ENCODE measurements around the gene GINS1. TPM values are rescaled to one million over a fixed set of nuclear protein-coding genes. Genes with fewer than 3 reads are reported as not detected.

The GINS1 gene
- total RNA-seq, 1 experiment from 2014 or later = 40.0 TPM

- DNase-seq (ENCODE audit: low spot score) = no peak
- in situ Hi-C loops (cut with HindIII; ENCODE audit: low sequenced_read_pairs) = no loop called here
Observed at GRCh38 chr20:25439328-25439727, 31.9 kb downstream of the GINS1 start.

GRCh38 chr20:25444556-25444955 is 37.1 kb downstream of the GINS1 start:
- in situ Hi-C loops (cut with HindIII; ENCODE audit: low sequenced_read_pairs) = no loop called here

GRCh38 chr20:25447671-25448070 is 40.2 kb downstream of the GINS1 start:
- in situ Hi-C loops (cut with HindIII; ENCODE audit: low sequenced_read_pairs) = no loop called here

More at GRCh38 chr20:25444556-25444955, 37.1 kb downstream of the GINS1 start:
- no peak for DNase-seq (ENCODE audit: low spot score)

GRCh38 chr20:25452333-25452732 is 44.9 kb downstream of the GINS1 start:
- peak; percentile 14 for DNase-seq (ENCODE audit: low spot score)
- in situ Hi-C loops (cut with HindIII; ENCODE audit: low sequenced_read_pairs) = no loop called here

More at GRCh38 chr20:25447671-25448070, 40.2 kb downstream of the GINS1 start:
- no peak for DNase-seq (ENCODE audit: low spot score)

- peak; percentile 54 for DNase-seq (ENCODE audit: low spot score)
- in situ Hi-C loops (cut with HindIII; ENCODE audit: low sequenced_read_pairs) = no loop called here
Observed at GRCh38 chr20:25453035-25453810, 45.8 kb downstream of the GINS1 start.

GRCh38 chr20:25454153-25454900 is 46.9 kb downstream of the GINS1 start:
- DNase-seq (ENCODE audit: low spot score) = no peak
- in situ Hi-C loops (cut with HindIII; ENCODE audit: low sequenced_read_pairs) = no loop called here

- in situ Hi-C loops (cut with HindIII; ENCODE audit: low sequenced_read_pairs) = no loop called here
- no peak for DNase-seq (ENCODE audit: low spot score)
Observed at GRCh38 chr20:25457886-25458680, 50.6 kb downstream of the GINS1 start.

GRCh38 chr20:25459111-25459830 is 51.8 kb downstream of the GINS1 start:
- in situ Hi-C loops (cut with HindIII; ENCODE audit: low sequenced_read_pairs) = no loop called here
- no peak for DNase-seq (ENCODE audit: low spot score)

GRCh38 chr20:25459916-25460535 is 52.6 kb downstream of the GINS1 start:
- no peak for DNase-seq (ENCODE audit: low spot score)
- in situ Hi-C loops (cut with HindIII; ENCODE audit: low sequenced_read_pairs) = no loop called here

GRCh38 chr20:25460566-25461280 is 53.2 kb downstream of the GINS1 start:
- in situ Hi-C loops (cut with HindIII; ENCODE audit: low sequenced_read_pairs) = no loop called here
- no peak for DNase-seq (ENCODE audit: low spot score)

- no peak for DNase-seq (ENCODE audit: low spot score)
- in situ Hi-C loops (cut with HindIII; ENCODE audit: low sequenced_read_pairs) = no loop called here
Observed at GRCh38 chr20:25461281-25461650, 53.8 kb downstream of the GINS1 start.

- in situ Hi-C loops (cut with HindIII; ENCODE audit: low sequenced_read_pairs) = no loop called here
- no peak for DNase-seq (ENCODE audit: low spot score)
Observed at GRCh38 chr20:25461786-25462545, 54.5 kb downstream of the GINS1 start.

- no peak for DNase-seq (ENCODE audit: low spot score)
- in situ Hi-C loops (cut with HindIII; ENCODE audit: low sequenced_read_pairs) = no loop called here
Observed at GRCh38 chr20:25464501-25465242, 57.2 kb downstream of the GINS1 start.

GRCh38 chr20:25465243-25466135 is 58.0 kb downstream of the GINS1 start:
- DNase-seq (ENCODE audit: low spot score) = no peak
- in situ Hi-C loops (cut with HindIII; ENCODE audit: low sequenced_read_pairs) = no loop called here

- in situ Hi-C loops (cut with HindIII; ENCODE audit: low sequenced_read_pairs) = no loop called here
- DNase-seq (ENCODE audit: low spot score) = no peak
Observed at GRCh38 chr20:25466846-25467245, 59.4 kb downstream of the GINS1 start.

- in situ Hi-C loops (cut with HindIII; ENCODE audit: low sequenced_read_pairs) = no loop called here
Observed at GRCh38 chr20:25467441-25467840, 60.0 kb downstream of the GINS1 start.

More at GRCh38 chr20:25467441-25467840, 60.0 kb downstream of the GINS1 start:
- DNase-seq (ENCODE audit: low spot score) = no peak

Data from G401 (cell line).